ENCODE measurements around the gene STK32B.
"Not testable (repeated sequence)": the region's sequence is repeated elsewhere in the genome, so short reads cannot be mapped to it uniquely, and the experiment has no call there.

STK32B gene

GRCh38 chr4:5250536-5250935, 199.3 kb downstream of the STK32B start:
- not testable (repeated sequence) for DNase-seq (ENCODE audit: low read depth in 2 of 2, low spot score in 1 of 2)

GRCh38 chr4:5256421-5256820, 205.1 kb downstream of the STK32B start:
- no peak for DNase-seq (ENCODE audit: low read depth in 2 of 2, low spot score in 1 of 2)

GRCh38 chr4:5257086-5257485, 205.8 kb downstream of the STK32B start:
- DNase-seq (ENCODE audit: low read depth in 2 of 2, low spot score in 1 of 2) = no peak

GRCh38 chr4:5259471-5259870, 208.2 kb downstream of the STK32B start:
- DNase-seq (ENCODE audit: low read depth in 2 of 2, low spot score in 1 of 2) = no peak

- DNase-seq (ENCODE audit: low read depth in 2 of 2, low spot score in 1 of 2) = no peak
Measured at GRCh38 chr4:5260121-5260520, 208.8 kb downstream of the STK32B start.

- no peak for DNase-seq (ENCODE audit: low read depth in 2 of 2, low spot score in 1 of 2)
Measured at GRCh38 chr4:5261866-5262265, 210.6 kb downstream of the STK32B start.

- DNase-seq (ENCODE audit: low read depth in 2 of 2, low spot score in 1 of 2) = no peak
Measured at GRCh38 chr4:5266991-5267390, 215.7 kb downstream of the STK32B start.

GRCh38 chr4:5267408-5267807, 216.1 kb downstream of the STK32B start:
- DNase-seq (ENCODE audit: low read depth in 2 of 2, low spot score in 1 of 2) = no peak

GRCh38 chr4:5276475-5277075, 225.3 kb downstream of the STK32B start:
- DNase-seq (ENCODE audit: low read depth in 2 of 2, low spot score in 1 of 2) = no peak

- no peak for DNase-seq (ENCODE audit: low read depth in 2 of 2, low spot score in 1 of 2)
Measured at GRCh38 chr4:5277079-5277478, 225.8 kb downstream of the STK32B start.

GRCh38 chr4:5278213-5278612, 226.9 kb downstream of the STK32B start:
- no peak for DNase-seq (ENCODE audit: low read depth in 2 of 2, low spot score in 1 of 2)

- not testable (repeated sequence) for DNase-seq (ENCODE audit: low read depth in 2 of 2, low spot score in 1 of 2)
Measured at GRCh38 chr4:5280069-5280468, 228.8 kb downstream of the STK32B start.

GRCh38 chr4:5280828-5281227, 229.5 kb downstream of the STK32B start:
- DNase-seq (ENCODE audit: low read depth in 2 of 2, low spot score in 1 of 2) = no peak

GRCh38 chr4:5283837-5284236, 232.6 kb downstream of the STK32B start:
- DNase-seq (ENCODE audit: low read depth in 2 of 2, low spot score in 1 of 2) = no peak

GRCh38 chr4:5284517-5284916, 233.2 kb downstream of the STK32B start:
- no peak for DNase-seq (ENCODE audit: low read depth in 2 of 2, low spot score in 1 of 2)

GRCh38 chr4:5292101-5292500, 240.8 kb downstream of the STK32B start:
- DNase-seq (ENCODE audit: low read depth in 2 of 2, low spot score in 1 of 2) = no peak

- not testable (repeated sequence) for DNase-seq (ENCODE audit: low read depth in 2 of 2, low spot score in 1 of 2)
Measured at GRCh38 chr4:5298000-5298787, 246.9 kb downstream of the STK32B start.

GRCh38 chr4:5300283-5300682, 249.0 kb downstream of the STK32B start:
- no peak for DNase-seq (ENCODE audit: low read depth in 2 of 2, low spot score in 1 of 2)

- no peak for DNase-seq (ENCODE audit: low read depth in 2 of 2, low spot score in 1 of 2)
Measured at GRCh38 chr4:5307928-5308327, 256.6 kb downstream of the STK32B start.

GRCh38 chr4:5322321-5322720, 271.0 kb downstream of the STK32B start:
- DNase-seq (ENCODE audit: low read depth in 2 of 2, low spot score in 1 of 2) = no peak

GRCh38 chr4:5330339-5330989, 279.2 kb downstream of the STK32B start:
- DNase-seq (ENCODE audit: low read depth in 2 of 2, low spot score in 1 of 2) = no peak

- no peak for DNase-seq (ENCODE audit: low read depth in 2 of 2, low spot score in 1 of 2)
Measured at GRCh38 chr4:5337731-5338130, 286.5 kb downstream of the STK32B start.
